GM19463 (cell line): ENCODE measurements around the gene EPS8.
"Not testable (repeated sequence)": the region's sequence is repeated elsewhere in the genome, so short reads cannot be mapped to it uniquely, and the experiment has no call there.

Source experiments
- ATAC-seq: cut with Tn5 transposase; IDR thresholded peaks from one replicate; pipeline ENCODE4 v1.9.1; 2021; ENCODE audit warnings: mild to moderate bottlenecking, moderate library complexity; ENCODE audit not compliant: unreplicated experiment

Gene EPS8

DNA sequence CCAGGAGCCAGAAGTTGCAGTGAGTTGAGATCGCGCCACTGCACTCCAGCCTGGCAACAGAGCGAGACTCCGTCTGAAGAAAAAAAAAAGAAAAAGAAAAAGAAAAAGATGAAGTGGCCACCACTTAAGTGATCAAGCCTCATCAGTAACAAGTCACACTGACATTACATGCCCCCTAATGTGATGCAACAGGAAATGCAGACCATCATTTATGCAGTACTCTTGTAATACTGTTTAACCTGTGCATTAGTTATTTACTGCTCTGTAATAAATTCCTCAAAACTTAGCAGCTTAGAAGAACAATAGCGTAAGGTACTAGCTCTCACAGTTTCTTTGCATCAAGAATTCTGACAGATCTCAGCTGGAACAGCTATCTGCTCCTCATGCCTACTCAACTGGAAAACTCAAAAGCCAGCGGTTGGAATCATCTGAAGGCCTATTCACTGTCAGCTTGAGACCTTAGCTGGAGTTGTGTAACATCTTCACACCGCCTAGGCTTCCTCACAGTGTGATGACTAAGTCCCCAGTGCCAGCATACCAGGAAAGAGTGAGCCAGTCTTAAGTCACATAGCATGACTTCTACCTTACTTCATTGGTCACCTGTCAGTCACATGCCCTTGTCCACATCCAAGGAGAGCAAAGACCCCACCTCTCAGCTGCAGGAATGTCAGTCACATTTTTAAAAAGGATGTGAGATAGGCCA lies 31.5 kb downstream of the EPS8 start:
- peak; percentile 47 for ATAC-seq

DNA sequence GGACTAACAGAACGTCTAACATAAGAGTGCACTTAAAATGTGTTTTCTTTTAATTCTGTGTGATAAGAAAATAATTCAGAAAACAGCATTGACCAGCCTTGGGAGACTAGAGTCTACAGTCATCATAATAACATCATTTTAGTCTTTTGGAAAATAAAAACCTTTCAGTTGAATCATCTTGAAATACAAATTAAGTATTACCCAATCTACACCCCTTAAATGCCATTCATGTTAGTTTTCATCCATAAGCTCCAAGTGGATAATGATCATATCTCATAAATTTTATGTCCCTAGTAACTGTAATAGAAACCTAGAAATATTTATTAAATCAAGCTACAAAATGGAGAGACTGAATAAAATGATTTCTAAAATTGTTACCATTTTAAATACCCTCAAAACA lies 32.4 kb downstream of the EPS8 start:
- no peak for ATAC-seq

DNA sequence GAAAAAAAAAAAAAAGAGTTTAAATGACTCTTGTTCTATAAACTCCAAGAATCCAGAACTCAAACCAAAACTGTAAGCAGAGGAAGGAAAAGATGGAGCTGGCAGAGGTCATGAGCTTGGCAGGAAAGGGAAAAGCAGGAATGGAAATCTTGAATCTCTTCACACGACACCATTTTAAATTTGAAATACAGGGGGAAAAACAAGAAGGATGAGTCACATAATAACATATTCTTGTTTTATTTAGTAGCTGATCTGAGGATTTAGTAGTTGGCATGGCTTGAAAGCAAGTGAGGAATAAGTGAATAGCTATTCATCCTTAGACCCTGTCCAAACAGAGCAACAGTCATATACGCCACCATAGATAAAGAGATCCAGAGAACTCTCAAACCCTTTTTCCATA lies 35.0 kb downstream of the EPS8 start:
- ATAC-seq: no peak

DNA sequence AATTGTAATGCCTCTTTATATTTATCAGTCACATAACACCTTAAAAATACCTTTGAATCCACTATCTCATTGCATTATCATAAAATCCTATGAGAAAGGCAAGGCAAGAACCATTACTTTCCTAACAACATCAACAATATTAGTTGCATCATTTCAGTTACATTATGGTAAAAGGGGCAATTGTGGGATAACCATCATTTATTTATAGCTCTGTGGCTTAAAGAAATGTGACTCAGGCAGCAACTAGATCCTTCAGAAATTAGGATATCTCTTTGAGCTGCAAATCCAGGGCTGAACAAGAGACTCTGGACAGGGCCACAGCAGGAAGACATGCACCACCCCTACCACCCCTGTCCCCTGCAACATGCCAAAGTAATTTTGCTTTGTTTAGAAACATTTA lies 36.4 kb downstream of the EPS8 start:
- ATAC-seq: no peak

DNA sequence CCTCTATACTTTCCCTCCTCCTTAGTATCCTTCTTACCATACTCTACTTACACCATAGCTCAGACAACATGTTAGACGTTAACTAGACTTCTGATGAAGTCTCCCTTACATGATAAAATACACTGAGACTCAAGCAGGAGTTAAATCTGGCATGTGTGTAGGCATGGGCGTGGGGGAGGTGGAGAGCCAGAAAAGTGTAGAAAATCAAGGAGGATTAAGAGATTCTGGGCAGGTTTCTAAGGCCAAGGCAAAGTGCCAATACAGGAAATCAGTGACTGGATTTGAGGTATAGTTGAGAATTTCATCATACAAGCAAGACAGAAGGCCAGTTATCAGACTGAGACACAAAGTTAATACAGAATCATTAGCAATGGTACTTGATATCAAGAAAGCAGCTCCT lies 37.4 kb downstream of the EPS8 start:
- ATAC-seq: no peak

DNA sequence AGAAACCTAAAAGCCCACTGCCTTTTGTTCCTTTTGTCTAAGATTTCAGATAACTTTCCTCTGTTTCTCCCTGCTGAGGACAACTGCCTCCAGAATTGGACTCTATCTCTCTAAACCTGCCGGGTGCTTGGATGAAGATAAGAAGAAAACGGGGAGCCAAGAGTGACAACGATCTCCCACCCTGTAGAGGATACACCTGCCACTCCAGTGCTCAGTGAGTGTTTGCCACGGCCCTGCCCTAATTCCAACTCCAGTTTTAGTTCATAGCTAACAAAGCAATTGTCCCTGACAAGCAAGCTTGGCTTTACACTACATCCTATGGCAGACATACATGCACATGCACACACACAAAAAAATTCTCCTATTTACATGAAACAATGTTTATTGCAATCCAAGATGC lies 39.3 kb downstream of the EPS8 start:
- no peak for ATAC-seq

DNA sequence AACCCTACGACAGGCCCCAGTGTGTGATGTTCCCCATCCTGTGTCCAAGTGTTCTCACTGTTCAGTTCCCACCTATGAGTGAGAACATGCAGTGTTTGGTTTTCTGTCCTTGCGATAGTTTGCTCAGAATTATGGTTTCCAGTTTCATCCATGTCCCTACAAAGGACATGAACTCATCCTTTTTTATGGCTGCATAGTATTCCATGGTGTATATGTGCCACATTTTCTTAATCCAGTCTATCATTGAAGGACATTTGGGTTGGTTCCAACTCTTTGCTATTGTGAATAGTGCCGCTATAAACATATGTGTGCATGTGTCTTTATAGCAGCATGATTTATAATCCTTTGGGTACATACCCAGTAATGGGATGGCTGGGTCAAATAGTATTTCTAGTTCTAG lies 47.3 kb downstream of the EPS8 start:
- ATAC-seq: not testable (repeated sequence)

DNA sequence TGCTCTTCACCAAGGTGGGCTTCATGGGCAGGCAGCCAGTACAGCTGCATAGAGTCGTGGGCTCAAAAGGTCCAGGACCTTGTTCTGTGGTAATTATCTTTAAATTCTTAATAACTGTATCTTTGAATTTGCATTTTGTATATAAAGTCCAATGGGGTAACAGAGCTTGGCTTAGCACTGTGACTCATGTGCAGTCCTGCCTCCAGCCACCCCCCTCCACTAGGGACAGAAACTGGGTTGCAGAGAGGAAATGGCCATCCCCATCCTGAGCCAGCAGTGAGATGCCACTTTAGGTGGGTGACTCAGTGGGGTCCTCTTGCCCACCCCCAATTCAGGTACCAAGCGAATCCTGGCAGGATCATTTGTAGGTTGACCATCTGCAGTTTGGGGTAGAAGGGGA lies 48.1 kb downstream of the EPS8 start:
- ATAC-seq: no peak

DNA sequence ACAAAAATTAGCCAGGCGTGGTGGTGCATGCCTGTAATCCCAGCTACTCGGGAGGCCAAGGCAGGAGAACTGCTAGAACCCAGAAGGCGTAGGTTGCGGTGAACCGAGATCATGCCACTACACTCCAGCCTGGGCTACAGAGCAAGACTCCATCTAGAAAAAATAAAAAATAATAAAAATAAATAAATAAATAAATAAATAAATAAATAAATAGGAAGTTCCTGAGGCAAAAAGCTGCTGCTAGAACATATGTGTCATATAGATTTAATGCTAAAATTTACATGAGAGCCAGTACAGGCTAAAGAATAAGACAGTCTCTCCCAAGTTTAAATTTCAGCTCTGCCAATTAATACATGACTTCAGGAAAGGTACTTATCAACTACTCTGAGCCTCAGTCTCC lies 48.8 kb downstream of the EPS8 start:
- not testable (repeated sequence) for ATAC-seq

DNA sequence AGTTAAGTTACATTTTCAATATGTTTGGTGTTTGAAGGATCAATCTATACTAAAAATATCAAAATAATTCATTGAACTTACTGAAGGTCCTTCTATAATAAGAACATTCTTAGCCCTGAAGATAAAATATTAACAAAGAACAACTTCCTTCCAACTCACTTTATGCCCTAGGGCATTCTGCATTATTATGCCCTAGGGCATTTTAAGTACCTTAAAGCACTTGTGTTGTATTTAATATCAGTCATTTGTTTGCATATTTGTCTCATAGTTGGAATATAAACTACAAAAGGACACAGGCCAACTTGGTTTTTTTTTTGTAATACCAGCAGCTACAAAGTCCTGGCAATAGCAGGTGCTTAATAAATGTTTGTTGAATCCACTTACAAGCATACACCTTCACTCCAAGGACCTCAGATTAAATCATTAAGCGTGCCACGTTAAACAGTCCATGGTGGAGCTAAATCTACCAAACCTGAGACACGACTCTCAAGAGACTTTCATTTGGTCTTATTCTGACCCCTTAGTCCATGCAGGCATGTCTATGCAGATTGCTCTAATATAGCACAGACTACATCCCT lies 50.7 kb downstream of the EPS8 start:
- no peak for ATAC-seq

DNA sequence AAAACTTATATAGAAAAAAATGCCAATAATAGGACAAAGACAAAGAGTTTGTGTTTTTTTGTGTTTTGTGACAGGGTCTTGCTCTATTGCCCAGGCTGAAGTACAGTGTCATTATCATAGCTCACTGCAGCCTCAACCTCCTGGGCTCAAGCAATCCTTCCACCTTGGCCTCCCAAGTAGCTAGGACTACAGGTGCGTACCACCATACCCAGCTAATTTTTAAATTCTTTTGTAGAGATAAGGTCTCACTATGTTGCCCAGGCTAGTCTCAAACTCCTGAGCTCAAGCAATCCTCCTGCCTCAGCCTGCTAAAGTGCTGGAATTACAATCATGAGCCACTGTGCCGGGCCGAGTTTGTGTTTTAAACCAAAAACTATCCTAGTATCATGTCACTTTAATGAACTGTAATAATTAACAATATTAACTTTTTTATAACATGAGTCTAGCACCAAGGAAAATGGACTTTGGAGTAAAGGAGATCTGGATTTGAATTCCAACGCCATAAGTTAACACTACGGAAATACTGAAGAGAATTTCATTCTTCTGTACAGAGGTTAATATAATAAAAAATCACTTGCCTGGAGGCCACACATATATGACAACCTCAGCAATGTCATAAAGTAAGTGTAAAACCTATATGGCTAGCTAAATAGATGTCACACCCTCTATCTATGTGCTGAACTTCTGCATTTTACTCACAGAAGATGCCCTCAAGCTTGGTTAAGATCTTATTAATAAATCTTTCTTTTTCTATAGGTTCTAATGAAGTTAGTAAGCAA lies 53.2 kb downstream of the EPS8 start:
- no peak for ATAC-seq

DNA sequence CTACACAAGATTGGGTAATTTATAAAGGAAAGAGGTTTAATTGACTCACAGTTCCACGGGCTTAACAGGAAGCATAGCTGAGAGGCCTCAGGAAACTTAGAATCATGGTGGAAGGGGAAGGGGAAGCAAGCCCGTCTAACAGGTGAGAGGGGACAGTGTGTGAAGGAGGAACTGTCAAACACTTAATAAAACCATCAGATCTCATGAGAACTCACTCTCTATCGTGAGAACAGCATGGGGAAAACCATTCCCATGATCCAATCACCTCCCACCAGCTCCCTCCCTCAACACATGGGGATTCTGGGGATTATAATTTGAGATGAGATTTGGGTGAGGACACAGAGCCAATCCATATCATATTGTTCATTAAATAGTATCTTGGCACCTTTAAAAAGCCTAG lies 56.1 kb downstream of the EPS8 start:
- ATAC-seq: peak; percentile 29

DNA sequence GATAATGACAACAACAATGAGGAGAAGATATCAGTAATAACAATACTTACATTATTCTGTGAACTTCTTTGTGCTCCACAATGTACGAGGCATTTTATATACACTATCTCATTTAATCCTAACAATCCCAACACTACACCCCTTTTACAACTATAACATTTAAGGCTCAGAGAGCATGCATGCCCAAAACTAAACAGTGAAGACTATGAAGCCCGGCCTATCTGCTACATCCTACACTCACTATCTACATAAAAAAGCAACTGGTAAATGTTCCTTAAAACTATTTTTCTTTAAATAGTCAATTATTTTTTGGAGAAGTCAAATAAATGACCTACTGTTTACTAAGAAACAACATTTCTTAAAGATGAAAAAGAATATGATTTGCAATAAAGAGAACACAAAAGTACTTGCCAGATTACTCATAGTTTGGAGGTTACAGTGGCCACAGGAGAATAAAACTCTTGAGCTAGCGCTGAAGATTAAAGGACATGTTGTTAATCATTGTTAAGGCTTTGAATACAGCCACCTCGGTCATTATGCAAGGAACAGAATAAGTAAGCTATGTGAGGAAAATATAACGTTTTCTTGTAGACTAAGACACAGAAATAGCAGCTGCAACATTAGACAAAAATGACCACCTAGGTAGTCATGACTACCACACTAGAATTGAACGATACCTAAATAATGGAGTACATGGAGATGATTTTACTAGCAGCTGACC lies 56.7 kb downstream of the EPS8 start:
- peak; percentile 86 for ATAC-seq

DNA sequence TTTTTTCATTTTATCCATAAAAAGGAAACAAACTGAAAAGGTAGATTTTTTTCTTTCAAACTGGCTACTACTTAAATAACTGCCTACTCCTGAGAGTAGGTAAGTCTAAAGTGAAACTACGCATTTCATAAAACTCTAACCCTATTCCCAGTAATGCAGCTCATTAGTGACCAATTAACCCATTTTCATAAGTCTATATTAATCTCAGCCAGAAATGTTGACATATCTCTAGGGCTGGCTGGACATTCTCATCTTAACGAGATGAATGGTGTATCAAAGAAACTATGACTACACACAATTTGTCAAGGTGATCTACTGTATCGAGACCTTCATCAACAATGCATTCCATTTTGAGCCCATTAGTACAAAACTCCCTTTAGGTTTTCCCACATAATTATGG lies 57.2 kb downstream of the EPS8 start:
- ATAC-seq: no peak

DNA sequence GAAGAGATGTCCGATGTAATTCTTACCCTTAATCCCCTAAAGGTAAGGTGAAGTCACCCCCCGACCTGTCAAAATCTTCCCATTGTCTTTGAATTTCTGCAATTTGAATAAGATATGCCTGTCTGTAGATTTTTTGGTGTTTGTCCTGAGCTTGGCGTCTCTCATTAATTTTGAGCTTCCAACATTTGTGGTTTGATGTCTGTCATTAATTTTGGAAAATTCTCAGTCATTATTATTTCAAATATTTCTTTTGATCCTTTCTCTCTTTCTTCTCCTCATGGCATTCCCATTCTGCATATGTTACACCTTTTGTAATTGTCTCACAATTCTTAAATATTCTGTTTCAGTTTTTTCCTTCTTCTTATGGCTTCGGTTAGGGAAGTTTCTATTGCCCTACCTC lies 60.1 kb downstream of the EPS8 start:
- no peak for ATAC-seq

DNA sequence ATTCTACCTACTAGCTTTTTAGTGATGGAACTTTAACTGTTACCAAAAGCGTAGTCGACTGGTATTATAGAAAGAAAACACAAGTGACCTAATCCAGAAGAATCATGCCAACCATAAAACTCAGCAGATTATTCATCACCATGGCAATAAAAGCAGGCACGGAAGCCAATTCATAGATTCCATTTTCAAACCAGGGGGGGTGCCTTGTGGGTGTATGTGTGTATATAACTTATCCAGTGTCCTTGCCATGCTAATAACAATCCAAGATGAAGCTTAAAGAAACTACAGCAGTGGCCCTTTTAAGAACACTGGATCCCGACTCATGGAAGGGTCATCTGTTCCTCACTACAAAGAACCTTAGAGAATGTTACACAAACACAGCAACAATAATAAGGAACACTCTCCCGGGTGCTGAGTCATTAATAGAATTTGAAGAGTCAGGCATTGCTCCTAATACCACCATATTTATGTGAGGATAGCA lies 61.0 kb downstream of the EPS8 start:
- no peak for ATAC-seq

DNA sequence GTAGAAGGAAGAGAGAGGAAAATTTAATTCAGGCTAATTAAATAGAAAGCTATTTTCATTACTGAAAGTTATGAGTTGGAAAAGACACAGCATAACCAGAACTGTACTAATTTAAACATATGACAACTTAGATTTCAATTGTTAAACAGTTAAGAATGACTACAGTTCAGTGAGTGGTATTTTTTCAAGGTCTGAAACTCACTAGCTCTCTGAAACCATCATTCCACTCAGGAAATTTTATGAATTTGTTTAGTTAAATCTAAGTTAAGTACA lies 62.4 kb downstream of the EPS8 start:
- no peak for ATAC-seq

DNA sequence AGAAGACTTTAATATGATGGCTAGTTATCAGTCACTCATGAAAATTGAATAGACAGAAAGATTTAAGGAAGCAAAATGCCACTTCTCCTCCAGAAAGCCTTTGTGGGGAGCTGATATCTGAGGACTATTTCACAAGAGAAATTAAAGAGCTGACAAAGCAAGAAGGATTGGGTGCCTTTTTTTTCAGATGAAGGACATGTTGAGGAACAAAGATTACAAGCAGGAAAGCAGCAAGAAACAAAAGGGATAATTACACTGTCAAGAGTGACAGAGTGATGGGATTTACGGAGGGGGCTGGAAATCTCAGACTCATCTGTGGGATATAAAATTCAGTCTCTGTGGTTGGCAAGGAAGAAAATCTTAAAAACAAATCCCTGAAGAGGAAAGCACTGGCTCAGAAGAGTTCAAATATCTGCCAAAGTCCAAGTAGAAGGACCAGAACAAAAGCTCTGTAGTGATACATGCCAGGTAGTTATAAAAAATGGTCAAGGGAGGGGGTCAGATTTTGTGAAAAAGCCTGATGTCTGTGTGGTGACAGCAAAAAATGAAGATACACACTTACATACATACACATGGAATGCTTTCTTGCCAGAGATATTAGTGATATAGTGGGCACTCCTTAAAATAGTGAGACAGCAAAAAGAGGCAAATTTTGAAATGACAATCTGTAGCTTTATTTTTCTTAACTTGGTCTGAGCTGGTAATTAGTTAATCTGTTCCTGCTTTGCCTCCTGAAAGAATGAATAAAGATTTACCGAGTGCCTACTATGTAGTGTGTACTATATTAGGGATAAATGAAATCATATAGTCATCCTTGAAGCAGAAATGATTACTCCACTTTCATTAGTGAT lies 62.9 kb downstream of the EPS8 start:
- ATAC-seq: no peak

DNA sequence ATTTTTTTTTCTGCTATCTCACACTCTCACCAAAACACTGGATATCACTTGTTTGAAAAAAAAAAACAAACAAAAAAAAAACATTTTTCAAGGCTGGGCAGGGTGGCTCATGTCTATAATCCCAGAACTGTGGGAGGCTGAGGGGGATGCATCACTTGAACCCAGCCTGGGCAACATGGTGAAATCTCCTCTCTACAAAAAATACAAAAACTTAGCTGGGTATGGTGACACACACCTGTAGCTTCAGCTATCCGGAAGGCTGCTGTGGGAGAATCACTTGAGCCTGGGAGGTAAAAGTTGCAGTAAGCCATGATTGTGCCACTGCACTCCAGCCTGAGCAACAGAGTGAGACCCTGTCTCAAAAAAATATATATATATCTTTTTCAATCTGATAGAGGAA lies 66.2 kb downstream of the EPS8 start:
- ATAC-seq: no peak

DNA sequence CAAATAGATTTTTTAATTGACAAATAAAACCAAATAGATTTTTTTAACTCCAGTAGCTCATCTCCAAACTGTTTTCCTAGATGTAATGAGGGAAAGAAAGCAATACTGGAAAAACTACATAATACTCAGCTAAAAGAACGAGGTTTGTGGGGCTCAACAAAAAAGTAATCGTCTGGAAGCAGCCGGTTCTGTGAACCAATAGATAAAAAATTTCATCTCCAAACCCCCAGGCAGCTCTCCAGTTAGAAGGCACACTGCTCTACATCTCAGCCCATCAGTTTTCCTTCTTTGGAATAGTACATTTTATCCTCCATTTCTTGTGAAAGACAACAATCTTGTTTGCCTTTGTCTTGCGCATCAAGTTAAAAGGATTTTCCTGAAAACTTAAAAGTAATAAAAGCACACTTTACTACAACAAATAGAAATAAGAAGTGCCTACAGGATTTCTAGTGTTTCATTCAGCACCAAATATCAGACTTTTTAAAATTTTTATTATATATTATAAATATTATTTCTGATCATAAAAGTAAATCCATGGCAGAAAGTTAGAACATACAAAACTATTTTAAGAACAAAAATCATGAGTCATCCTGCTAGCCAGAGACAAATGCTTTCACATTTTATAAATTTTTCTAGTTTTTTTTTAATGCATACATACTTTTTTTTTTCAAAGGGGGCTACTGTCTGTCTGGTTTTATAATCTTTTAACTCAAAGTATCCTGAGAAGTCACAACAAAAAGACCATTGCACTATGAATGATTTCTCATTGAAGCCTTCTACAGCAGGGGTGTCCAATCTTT lies 67.7 kb downstream of the EPS8 start:
- ATAC-seq: no peak
